ENCODE measurements around the gene ZIC1. TPM values are rescaled to one million over a fixed set of nuclear protein-coding genes. Genes with fewer than 3 reads are reported as not detected.

The ZIC1 gene
- total RNA-seq, 1 experiment from 2014 or later = not detected

DNA sequence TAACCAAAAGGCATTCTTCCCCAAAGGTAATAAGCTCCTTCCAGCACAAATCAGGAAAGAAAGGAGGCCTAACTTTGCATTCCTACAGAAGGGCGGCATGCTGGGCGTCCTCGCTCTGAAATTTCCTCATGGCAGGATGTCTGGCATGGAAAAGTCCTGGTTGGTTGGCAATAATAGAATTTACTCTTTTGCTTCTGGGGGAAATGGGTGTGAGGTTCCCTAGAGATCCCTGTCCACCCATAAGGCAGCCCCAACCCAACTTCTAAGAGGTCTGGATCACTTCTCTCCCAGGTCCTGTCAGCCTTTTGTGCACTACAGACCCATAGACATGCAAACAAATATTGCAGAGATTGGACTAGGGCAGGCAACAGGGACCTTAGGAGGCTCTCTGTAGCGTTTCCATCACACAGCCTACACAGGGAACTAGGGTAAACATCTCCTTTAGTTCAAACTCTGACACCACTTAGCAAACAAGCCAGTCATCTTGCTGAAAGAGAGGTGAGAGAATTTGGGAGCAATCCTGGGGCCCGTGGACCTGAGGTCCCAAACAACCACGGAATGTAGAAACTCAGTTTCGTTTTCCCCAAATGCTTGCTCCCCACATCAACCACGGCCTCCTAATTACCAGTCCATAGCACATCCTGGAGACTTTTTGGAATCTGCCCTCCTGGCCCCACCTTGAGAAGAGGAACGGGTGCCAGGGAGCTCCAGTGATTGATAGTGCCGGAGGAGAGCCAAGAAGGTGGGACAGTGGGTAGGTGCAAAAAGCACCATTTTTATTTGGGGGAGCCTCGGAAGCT lies 5.0 kb upstream of the ZIC1 start:
- H3K9me3 ChIP-seq (ENCODE audit: control insufficient read depth, low read depth, low read length) = no peaks in the 10 kb centered on the region
- no peak overlapping the region for H2BK15ac ChIP-seq (ENCODE audit: low read depth, low read length)
- H3K36me3 Mint-ChIP-seq (ENCODE audit: insufficient read depth in 1 of 3, low read depth in 3 of 3) = no peaks in the 10 kb centered on the region; a peak in 2 of 7 replicates
- no CpG with 5 or more reads among the region's 11 CpGs for WGBS (ENCODE audit: extremely low coverage, insufficient read length, low lambda C conversion rate)
- H2AFZ ChIP-seq (ENCODE audit: low read length) = no peak overlapping the region
- H4K20me1 ChIP-seq (ENCODE audit: control insufficient read depth, insufficient read depth, insufficient read length) = no peaks in the 10 kb centered on the region
- H3K27me3 Mint-ChIP-seq (ENCODE audit: low read depth) = peaks cover 100% of the 10 kb centered on the region
- peaks cover 3 to 6% of the 10 kb centered on the region in 2 experiments; a peak in 4 of 5 replicates for H3K9me3 Mint-ChIP-seq
- no peak for DNase-seq
- no peak overlapping the region for H2BK12ac ChIP-seq (ENCODE audit: insufficient read length, low read depth, low read length)
- H3K79me2 ChIP-seq (ENCODE audit: insufficient read depth, low read length) = no peaks in the 10 kb centered on the region
- peaks cover 9% of the 10 kb centered on the region for H3K23me2 ChIP-seq (ENCODE audit: insufficient read length, low read depth, low read length, poor library complexity, severe bottlenecking)
- H3K4me3 Mint-ChIP-seq = peak overlapping the region in 1 of 2 experiments; percentile 34; a peak in 1 of 5 replicates
- H2BK5ac ChIP-seq (ENCODE audit: insufficient read length, low read length) = no peak overlapping the region
- H3K23ac ChIP-seq (ENCODE audit: insufficient read length, low read depth, low read length) = no peak overlapping the region
- no peak overlapping the region for H2AK5ac ChIP-seq (ENCODE audit: insufficient read length, low read length)
- no peak overlapping the region for H4K8ac ChIP-seq (replicated peaks; ENCODE audit: insufficient read length, low read depth, low read length)
- peaks cover 62% of the 10 kb centered on the region for H3K27me3 ChIP-seq (ENCODE audit: insufficient read depth, low read length)
- no peak overlapping the region for H2BK120ac ChIP-seq (ENCODE audit: low read depth, low read length, poor library complexity, severe bottlenecking)
- H3K27ac Mint-ChIP-seq = no peak overlapping the region
- H4K91ac ChIP-seq (ENCODE audit: insufficient read length, low read depth, low read length) = no peak overlapping the region
- H3K4me2 ChIP-seq (ENCODE audit: insufficient read depth, insufficient read length, low read length) = peak overlapping the region; percentile 8
- no peak overlapping the region for H3K14ac ChIP-seq (ENCODE audit: insufficient read depth, low read length)
- H3K4me1 Mint-ChIP-seq = peaks cover 26 to 81% of the 10 kb centered on the region in 2 experiments
- H3K56ac ChIP-seq (ENCODE audit: insufficient read length, low read depth, low read length) = no peak overlapping the region
- no peak overlapping the region for H3K27ac ChIP-seq (ENCODE audit: insufficient read length, low read depth, low read length)
- H3T11ph ChIP-seq (ENCODE audit: low read length) = no peak overlapping the region
- TF ChIP-seq, protein P1, sequence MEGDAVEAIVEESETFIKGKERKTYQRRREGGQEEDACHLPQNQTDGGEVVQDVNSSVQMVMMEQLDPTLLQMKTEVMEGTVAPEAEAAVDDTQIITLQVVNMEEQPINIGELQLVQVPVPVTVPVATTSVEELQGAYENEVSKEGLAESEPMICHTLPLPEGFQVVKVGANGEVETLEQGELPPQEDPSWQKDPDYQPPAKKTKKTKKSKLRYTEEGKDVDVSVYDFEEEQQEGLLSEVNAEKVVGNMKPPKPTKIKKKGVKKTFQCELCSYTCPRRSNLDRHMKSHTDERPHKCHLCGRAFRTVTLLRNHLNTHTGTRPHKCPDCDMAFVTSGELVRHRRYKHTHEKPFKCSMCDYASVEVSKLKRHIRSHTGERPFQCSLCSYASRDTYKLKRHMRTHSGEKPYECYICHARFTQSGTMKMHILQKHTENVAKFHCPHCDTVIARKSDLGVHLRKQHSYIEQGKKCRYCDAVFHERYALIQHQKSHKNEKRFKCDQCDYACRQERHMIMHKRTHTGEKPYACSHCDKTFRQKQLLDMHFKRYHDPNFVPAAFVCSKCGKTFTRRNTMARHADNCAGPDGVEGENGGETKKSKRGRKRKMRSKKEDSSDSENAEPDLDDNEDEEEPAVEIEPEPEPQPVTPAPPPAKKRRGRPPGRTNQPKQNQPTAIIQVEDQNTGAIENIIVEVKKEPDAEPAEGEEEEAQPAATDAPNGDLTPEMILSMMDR (conservative IDR thresholded peaks at IDR 0.05) = no peak
- no peak overlapping the region for H3K4ac ChIP-seq (ENCODE audit: low read depth, low read length)
- H3K18ac ChIP-seq (ENCODE audit: insufficient read length, low read depth, low read length) = no peak overlapping the region
- H3K79me1 ChIP-seq (ENCODE audit: insufficient read depth, low read depth, low read length, poor library complexity, severe bottlenecking) = no peaks in the 10 kb centered on the region
- no peak overlapping the region for H4K5ac ChIP-seq (ENCODE audit: insufficient read length, low read depth, low read length)
- no peak overlapping the region for H2BK20ac ChIP-seq (ENCODE audit: low read depth, low read length, poor library complexity, severe bottlenecking)
- H3K9ac ChIP-seq (ENCODE audit: extremely low read depth, insufficient read length, low read length) = no peak overlapping the region
- H3K4me1 ChIP-seq (ENCODE audit: insufficient read depth, low read length) = peaks cover 11% of the 10 kb centered on the region
